Measurements from ENCODE around the gene LMAN2L.

GRCh38 chr2:96685577-96686459, 54.0 kb downstream of the LMAN2L start:
- TF ChIP-seq CTCF (IDR thresholded peaks at IDR 0.05) (no peak), POLR2A (IDR thresholded peaks at IDR 0.05) (no peak)

Data from body of pancreas (tissue), 4 donors.